A673 (cell line): ENCODE results near the gene TSR1. TPM values are rescaled to one million over a fixed set of nuclear protein-coding genes. Genes with fewer than 3 reads are reported as not detected.

Experiments used
- BruUV-seq: library from RNA; stranded (reverse); fragments of 400-500 nt; replicated peaks from 2 replicates; lab custom pipeline; 2021; lab: Mats Ljungman, UMichigan
- CTCF ChIA-PET: fragments of 300-600 bp; sonication (Branson Sonifier 250); formaldehyde crosslinking; loops from one replicate; lab custom pipeline; 2022; ENCODE audit warnings: antibody characterized with exemption; lab: Charles Lee
- POLR2A ChIA-PET: fragments of 300-600 bp; sonication (Branson Sonifier 250); formaldehyde crosslinking; loops from one replicate; lab custom pipeline; 2022; ENCODE audit warnings: antibody characterized with exemption; ENCODE audit not compliant: low non-redundant PET; lab: Charles Lee
- DNase-seq: peaks from one replicate; pipeline ENCODE4 v3.0.0-alpha.2; 2015; ENCODE audit warnings: low spot score
- H3K27ac ChIP-seq: fragments of 200-600 bp; sonication (generic); 2 replicates; pipeline ENCODE4 v1.5.1; 2016; ENCODE audit warnings: mixed run types, low read depth, mild to moderate bottlenecking, mixed read lengths, antibody characterized with exemption, low read length; ENCODE audit not compliant: poor library complexity, severe bottlenecking
- H3K27me3 ChIP-seq: fragments of 200-600 bp; sonication (generic); replicated peaks from 2 replicates; pipeline ENCODE4 v1.6.1; 2017; ENCODE audit warnings: mixed run types, low read depth, mild to moderate bottlenecking, mixed read lengths, antibody characterized with exemption, low read length; ENCODE audit not compliant: insufficient read depth, poor library complexity
- H3K36me3 ChIP-seq: fragments of 200-600 bp; sonication (generic); 2 replicates; pipeline ENCODE4 v1.6.1; 2016; ENCODE audit warnings: mixed run types, mild to moderate bottlenecking, mixed read lengths, antibody characterized with exemption, low read length; ENCODE audit not compliant: insufficient read depth, poor library complexity, severe bottlenecking
- H3K4me1 ChIP-seq: fragments of 200-600 bp; sonication (generic); 2 replicates; pipeline ENCODE4 v1.6.1; 2017; ENCODE audit warnings: mixed run types, mild to moderate bottlenecking, mixed read lengths, antibody characterized with exemption, low read length; ENCODE audit not compliant: insufficient read depth, poor library complexity, severe bottlenecking
- H3K4me3 ChIP-seq: fragments of 200-600 bp; sonication (generic); 2 replicates; pipeline ENCODE4 v1.5.1; 2016; ENCODE audit warnings: low read depth, mixed run types, mild to moderate bottlenecking, mixed read lengths, low read length; ENCODE audit not compliant: poor library complexity, severe bottlenecking
- H3K9me3 ChIP-seq: fragments of 200-600 bp; sonication (generic); 2 replicates; pipeline ENCODE4 v1.6.1; 2016; ENCODE audit warnings: mixed run types, low read depth, mild to moderate bottlenecking, mixed read lengths, antibody characterized with exemption, low read length; ENCODE audit not compliant: poor library complexity, severe bottlenecking
- EZH2 ChIP-seq: fragments of 200-600 bp; sonication (generic); IDR thresholded peaks from 2 replicates; pipeline ENCODE4 v1.6.1; 2017; ENCODE audit warnings: borderline replicate concordance, low read depth, mild to moderate bottlenecking, mixed read lengths, antibody characterized with exemption, low read length; ENCODE audit not compliant: poor library complexity, severe bottlenecking
- intact Hi-C: fragments of 100-400 bp; cut with micrococcal nuclease; formaldehyde crosslinking; loops from one replicate; pipeline ENCODE4 v1.10.0; 2022; ENCODE audit not compliant: unreplicated experiment
- total RNA-seq: library from RNA; stranded (reverse); gene quantifications from 2 replicates; pipeline ENCODE4 v1.2.3, GENCODE V29; 2021
- TF ChIP-seq, protein P1 (sequence below): fragments of 300-800, 200-600 bp; sonication (generic); conservative IDR thresholded peaks from 2 replicates; pipeline ENCODE4 v1.5.1; 2017; ENCODE audit warnings: low read depth, mild to moderate bottlenecking, antibody characterized with exemption, low read length, moderate library complexity, mixed read lengths

TSR1 gene
- total RNA-seq, 1 experiment from 2014 or later: 91.0 TPM

DNA sequence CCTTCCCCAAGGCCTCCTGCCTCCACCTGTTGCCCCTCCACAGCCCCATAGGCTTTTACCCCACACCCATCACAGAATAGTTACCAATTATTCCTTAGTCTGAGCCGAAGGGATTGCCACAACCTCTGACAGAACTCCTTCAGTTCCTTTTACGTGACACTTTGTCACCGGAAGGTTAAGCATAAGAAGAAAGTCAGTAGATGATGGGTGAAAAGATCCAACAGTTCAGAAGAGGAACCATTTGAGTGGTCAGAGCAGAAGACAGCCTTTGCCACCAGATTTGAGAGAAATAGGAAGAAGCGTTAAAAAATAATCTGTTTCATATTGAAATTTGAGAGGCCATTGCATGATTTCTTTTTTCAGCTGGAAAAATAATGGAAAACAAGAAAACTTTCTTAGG is 31.3 kb downstream of the TSR1 start:
- TF ChIP-seq EZH2: no peak
- TF ChIP-seq, protein P1, sequence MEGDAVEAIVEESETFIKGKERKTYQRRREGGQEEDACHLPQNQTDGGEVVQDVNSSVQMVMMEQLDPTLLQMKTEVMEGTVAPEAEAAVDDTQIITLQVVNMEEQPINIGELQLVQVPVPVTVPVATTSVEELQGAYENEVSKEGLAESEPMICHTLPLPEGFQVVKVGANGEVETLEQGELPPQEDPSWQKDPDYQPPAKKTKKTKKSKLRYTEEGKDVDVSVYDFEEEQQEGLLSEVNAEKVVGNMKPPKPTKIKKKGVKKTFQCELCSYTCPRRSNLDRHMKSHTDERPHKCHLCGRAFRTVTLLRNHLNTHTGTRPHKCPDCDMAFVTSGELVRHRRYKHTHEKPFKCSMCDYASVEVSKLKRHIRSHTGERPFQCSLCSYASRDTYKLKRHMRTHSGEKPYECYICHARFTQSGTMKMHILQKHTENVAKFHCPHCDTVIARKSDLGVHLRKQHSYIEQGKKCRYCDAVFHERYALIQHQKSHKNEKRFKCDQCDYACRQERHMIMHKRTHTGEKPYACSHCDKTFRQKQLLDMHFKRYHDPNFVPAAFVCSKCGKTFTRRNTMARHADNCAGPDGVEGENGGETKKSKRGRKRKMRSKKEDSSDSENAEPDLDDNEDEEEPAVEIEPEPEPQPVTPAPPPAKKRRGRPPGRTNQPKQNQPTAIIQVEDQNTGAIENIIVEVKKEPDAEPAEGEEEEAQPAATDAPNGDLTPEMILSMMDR: no peak
- H3K27me3 ChIP-seq: no peaks in the 10 kb centered on the region
- H3K9me3 ChIP-seq: no peaks in the 10 kb centered on the region
- DNase-seq: no peak
- H3K4me1 ChIP-seq: peaks cover 5% of the 10 kb centered on the region
- ChIA-PET CTCF (no interaction called here), POLR2A (no interaction called here)
- peak overlapping the region; percentile 94 for H3K4me3 ChIP-seq
- TSS peak; percentile 84 for BruUV-seq
- no peak overlapping the region for H3K27ac ChIP-seq
- H3K36me3 ChIP-seq: peaks cover 6% of the 10 kb centered on the region
- intact Hi-C loops: no loop called here

DNA sequence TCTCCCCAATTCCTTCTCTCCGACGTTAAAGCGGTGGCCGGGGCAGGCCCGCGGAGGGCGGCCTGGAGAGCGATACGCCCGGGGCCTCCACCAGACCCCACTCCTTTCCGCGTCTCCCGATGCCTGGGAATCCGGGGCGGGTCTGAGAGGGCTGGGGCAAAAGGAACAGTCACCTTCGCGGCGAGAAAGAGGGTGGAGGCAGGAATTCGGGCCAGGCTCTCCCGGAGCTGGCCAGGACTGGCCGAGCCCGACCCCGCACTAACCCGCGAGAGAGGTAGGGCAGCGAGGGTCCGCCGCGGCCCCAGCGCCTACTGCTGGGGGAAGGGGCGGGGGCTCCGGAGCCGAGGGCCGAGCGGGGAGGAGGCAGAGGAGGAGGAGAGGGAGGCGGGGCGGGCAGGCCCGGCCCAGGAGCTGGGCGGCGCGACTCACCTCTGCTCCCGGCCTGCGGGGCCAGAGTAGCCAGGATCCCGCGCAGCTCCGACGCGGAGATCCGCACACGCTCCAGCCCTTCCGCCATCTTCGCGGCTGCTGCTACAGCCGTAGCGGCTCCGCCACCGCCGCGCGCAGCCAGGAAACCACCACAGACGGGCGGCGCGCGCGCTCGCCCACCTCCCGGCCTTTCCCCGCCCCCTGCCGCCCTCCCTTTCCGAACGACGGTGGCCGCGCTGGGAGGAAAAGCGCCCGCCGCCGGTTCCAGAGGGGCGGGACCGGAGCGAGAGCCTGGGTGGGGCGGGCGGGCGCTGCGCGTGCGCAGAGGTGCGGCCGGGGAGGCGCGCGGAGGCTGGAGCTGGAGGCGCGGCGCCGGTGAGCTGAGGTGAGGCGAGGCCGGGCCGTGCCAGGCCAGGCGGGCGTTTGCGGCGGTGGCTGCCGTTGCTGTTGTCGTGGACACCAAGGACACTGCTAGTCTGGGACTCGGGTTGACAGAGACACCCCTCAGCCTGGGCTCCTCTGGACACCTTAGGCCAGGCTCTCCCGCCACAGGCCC is 32.8 kb downstream of the TSR1 start, which contains the start of the genes SMG6 and SRR:
Gene SMG6, minus strand, starts transcription at position 582 of the 985 bp plus-strand sequence. Its CDS starts 65 bp downstream, at position 517.
Gene SRR, plus strand, starts transcription at position 747 of the 985 bp plus-strand sequence. CDS start 11,611 bp downstream, outside the sequence.
- H3K27ac ChIP-seq: peak within 1 kb of the TSS; percentile 93
- peak within 1 kb of the TSS; percentile 94 for H3K4me3 ChIP-seq
- intact Hi-C loops: no loop called here
- peaks cover 17% of the 10 kb centered on the region for H3K36me3 ChIP-seq
- POLR2A ChIA-PET: interaction anchor here (0.6 to 0.7 kb wide), 3 partner anchors 193 to 506 kb away, joined by 3 to 13 read pairs (median 6); no protein-coding TSS in a partner anchor
- no peak for TF ChIP-seq EZH2
- TF ChIP-seq, protein P1: no peak
- peaks cover 5% of the 10 kb centered on the region for H3K4me1 ChIP-seq
- CTCF ChIA-PET: interaction anchor here (0.6 to 0.9 kb wide), 2 partner anchors 249 to 787 kb away, joined by 3 to 5 read pairs; partner anchors contain the start of gene INPP5K
- no TSS peak for BruUV-seq
- DNase-seq: peak; percentile 96
- H3K9me3 ChIP-seq: no peaks in the 10 kb centered on the region
- H3K27me3 ChIP-seq: no peaks in the 10 kb centered on the region

DNA sequence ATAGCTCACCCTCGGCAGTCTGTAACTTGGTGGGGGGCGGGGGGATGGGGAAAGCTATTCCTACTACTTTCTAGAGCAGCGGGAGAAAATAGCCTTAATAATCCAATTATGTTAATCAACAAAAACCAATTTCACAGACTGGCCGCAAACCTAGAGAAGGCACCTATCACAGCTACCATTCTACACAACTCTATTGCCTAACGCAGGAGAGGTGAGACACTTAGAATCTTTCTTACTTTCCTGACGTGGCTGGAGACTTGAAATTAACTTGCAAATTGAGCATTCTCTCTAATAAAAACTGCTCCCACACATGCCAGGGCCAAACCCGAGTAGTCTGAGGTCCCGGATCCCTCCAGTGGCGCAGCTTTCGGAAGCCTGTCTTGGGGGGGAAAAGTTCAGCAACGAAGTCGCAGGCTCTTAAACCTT is 33.5 kb downstream of the TSR1 start:
- ChIA-PET CTCF (interaction anchor here (0.6 kb wide), 1 partner anchor 786 kb away, joined by 3 read pairs; the partner anchor contains the start of gene INPP5K), POLR2A (interaction anchor here (0.6 kb wide), 1 partner anchor 479 kb away, joined by 6 read pairs; no protein-coding TSS in a partner anchor)
- no peak for TF ChIP-seq EZH2
- TF ChIP-seq, protein P1: no peak
- Histone ChIP-seq H3K4me3 (peak overlapping the region; percentile 94), H3K36me3 (peaks cover 22% of the 10 kb centered on the region), H3K27me3 (no peaks in the 10 kb centered on the region), H3K27ac (peak overlapping the region; percentile 93), H3K9me3 (no peaks in the 10 kb centered on the region), H3K4me1 (peaks cover 5% of the 10 kb centered on the region)
- TSS peak; percentile 38 for BruUV-seq
- intact Hi-C loops: no loop called here
- DNase-seq: peak; percentile 60
